ES-I3 (cell line): ENCODE data around the gene CD2AP.
A peak's percentile ranks its signal among the peaks of the same experiment; 100 is the strongest.
"Not testable (repeated sequence)": the region's sequence is repeated elsewhere in the genome, so short reads cannot be mapped to it uniquely, and the experiment has no call there.

Experiments
- H3K36me3 ChIP-seq: 2 replicates; pipeline ENCODE4 v1.6.1; 2013; ENCODE audit warnings: mild to moderate bottlenecking, low read length, control low read depth, moderate library complexity; ENCODE audit not compliant: insufficient read depth
- H3K4me1 ChIP-seq: 2 replicates; pipeline ENCODE4 v1.6.1; 2013; ENCODE audit warnings: mild to moderate bottlenecking, control low read depth, low read length; ENCODE audit not compliant: insufficient read depth
- H3K9ac ChIP-seq: 2 replicates; pipeline ENCODE4 v1.6.1; 2013; ENCODE audit warnings: low read depth, mild to moderate bottlenecking, low read length, moderate library complexity
- H3K9me3 ChIP-seq: 2 replicates; pipeline ENCODE4 v1.6.1; 2013; ENCODE audit warnings: mild to moderate bottlenecking, low read length, moderate library complexity; ENCODE audit not compliant: control insufficient read depth, insufficient read depth

Gene CD2AP

DNA sequence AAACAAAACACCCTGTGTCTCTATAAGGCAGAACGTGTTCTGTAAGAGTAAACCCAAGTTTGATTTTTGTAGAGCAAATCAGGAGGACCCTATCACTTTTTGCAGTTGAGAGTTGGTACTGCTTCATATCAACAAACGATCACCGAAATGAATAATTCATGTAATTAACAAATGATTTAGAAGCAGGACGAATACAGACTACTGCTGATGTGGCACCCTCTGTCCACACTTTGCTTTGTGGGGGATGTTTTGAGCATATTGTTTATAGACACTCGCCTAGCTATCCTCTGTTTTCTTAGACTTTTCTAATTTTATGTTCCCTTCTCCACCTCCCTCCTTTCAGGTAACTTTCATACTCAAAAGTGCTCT lies 1.5 kb downstream of the CD2AP start:
- peak overlapping the region; percentile 93 for H3K9ac ChIP-seq
- H3K4me1 ChIP-seq = peaks cover 19% of the 10 kb centered on the region
- no peaks in the 10 kb centered on the region for H3K9me3 ChIP-seq
- no peaks in the 10 kb centered on the region for H3K36me3 ChIP-seq

DNA sequence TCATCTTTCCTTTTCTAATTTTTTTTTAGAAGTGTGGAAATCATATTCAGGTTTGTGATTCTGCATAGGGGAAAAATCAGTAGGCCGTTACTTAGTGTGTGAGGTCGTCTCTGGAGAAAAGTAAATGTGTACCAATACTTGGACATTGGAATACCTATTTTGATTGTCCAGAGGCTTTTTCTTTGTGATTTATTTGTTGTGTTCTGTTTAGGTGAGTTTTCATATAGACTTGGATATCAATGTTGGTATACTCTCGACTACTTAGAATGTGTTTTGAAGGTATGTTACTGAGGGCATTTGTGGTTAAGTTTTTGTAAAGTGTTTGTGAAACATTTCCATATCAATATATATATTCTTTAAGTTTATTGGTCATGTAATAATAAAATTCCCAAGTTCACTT lies 2.3 kb downstream of the CD2AP start:
- Histone ChIP-seq H3K9me3 (no peaks in the 10 kb centered on the region), H3K36me3 (no peaks in the 10 kb centered on the region), H3K9ac (peak overlapping the region; percentile 93), H3K4me1 (peaks cover 20% of the 10 kb centered on the region)

DNA sequence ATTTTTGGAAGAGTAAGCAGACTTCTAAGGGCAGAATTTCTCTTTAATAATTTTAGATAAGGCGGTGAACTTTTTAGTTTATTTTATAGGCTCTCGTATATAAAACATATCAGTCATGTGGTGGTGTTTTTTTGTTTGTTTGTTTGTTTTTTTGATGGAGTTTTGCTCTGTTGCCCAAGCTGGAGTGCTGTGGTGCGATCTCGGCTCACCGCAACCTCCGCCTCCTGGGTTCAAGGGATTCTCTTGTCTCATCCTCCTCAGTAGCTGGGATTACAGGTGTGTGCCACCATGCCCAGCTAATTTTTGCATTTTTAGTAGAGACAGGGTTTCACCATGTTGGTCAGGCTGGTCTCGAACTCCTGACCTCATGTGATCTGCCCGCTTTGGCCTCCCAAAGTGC lies 3.6 kb downstream of the CD2AP start:
- not testable (repeated sequence) for H3K9me3 ChIP-seq, H3K36me3 ChIP-seq, H3K9ac ChIP-seq
- peaks cover 20% of the 10 kb centered on the region for H3K4me1 ChIP-seq

DNA sequence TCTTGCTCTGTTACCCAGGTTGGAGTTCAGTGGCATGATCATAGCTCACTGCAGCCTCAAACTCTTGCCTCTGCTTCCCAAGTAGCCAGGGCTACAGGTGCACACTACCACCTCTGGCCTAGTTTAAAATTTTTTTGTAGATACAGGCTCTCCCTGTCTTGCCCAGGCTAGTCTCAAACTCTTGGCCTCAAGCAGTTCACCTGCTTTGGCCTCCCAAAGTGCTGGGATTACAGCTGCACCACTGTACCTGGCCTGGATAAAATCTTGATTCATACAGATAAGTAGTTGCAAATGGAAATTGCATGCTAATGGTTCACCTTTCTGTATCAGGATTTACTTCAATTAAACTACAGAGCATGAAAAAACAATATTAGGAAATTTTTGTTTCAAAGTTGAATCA lies 4.2 kb downstream of the CD2AP start:
- no peaks in the 10 kb centered on the region for H3K36me3 ChIP-seq
- no peaks in the 10 kb centered on the region for H3K9me3 ChIP-seq
- peaks cover 23% of the 10 kb centered on the region for H3K4me1 ChIP-seq
- peak overlapping the region; percentile 16; the same call in 1 of the 2 replicates for H3K9ac ChIP-seq

DNA sequence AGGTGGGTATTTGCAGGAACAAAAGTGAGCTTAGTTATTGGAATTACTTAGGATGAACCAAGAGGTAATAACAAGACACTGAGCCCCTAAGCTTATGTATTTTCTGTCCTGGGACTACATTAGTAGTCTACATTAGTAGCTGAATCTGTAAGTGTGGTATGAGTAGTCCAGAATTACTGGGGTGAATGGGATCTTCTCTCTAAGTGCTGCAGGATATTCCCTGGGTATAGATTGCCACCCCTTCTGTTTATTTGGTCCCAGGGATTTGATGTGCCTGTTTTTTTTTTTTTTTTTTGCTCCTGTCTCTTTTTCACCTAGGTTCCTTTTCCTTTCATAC lies 5.9 kb downstream of the CD2AP start:
- peaks cover 23% of the 10 kb centered on the region for H3K4me1 ChIP-seq
- no peak overlapping the region for H3K9ac ChIP-seq

DNA sequence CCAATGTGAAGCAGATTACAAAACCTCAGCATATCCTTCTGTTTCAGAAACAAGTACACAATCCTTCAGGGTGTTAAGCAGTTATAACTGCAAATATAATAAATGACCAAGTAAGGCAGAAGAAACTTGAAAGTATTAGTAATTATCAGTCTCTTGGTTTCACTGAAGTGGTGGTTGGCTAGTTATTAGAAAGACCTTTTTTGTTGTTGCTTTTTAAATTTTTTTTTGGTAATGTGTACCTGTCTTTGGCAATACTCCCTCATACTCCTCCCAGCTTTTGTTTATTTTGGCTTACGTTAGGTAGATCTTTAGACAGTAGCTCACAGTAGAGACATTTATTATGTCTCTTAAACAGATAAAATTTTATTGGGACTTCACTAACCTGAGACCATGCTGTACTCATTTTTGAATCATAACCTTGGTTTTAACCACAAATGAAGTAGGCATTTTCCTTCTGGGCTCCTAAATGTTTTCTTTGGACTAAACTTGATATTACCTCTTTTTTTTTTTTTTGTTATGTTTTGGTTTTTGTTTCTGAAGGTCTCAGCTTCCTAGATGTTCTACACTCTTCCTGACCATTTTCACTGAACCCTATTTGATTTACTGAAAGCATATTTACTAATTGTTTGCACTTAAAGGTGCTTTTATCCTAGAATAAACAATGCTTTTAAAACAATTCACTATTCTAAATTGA lies 6.4 kb downstream of the CD2AP start:
- Histone ChIP-seq H3K9me3 (no peaks in the 10 kb centered on the region), H3K9ac (no peak overlapping the region), H3K4me1 (peaks cover 23% of the 10 kb centered on the region), H3K36me3 (no peaks in the 10 kb centered on the region)

More for the DNA sequence above, 5.9 kb downstream of the CD2AP start:
- H3K36me3 ChIP-seq = no peaks in the 10 kb centered on the region
- H3K9me3 ChIP-seq = no peaks in the 10 kb centered on the region

DNA sequence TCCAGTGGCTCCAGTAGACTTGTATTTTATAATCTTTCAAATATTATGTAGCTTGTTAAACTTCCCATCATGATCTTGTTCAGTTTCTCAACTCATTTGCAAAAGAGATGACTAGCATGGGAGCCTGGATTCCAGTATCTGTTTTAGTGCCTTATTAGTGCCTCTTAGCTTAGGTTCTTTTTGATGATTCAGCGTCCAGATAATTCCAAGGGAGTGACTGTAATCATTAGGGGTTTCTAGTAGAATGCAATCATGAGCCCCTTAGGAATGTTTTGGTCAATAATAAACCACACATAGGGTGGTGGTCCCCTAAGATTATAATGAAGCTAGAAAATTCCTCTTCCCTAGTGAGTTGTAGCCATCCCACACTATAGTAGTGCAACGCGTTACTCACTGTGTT lies 7.0 kb downstream of the CD2AP start:
- Histone ChIP-seq H3K36me3 (no peaks in the 10 kb centered on the region), H3K9ac (no peak overlapping the region), H3K9me3 (no peaks in the 10 kb centered on the region), H3K4me1 (peaks cover 23% of the 10 kb centered on the region)

DNA sequence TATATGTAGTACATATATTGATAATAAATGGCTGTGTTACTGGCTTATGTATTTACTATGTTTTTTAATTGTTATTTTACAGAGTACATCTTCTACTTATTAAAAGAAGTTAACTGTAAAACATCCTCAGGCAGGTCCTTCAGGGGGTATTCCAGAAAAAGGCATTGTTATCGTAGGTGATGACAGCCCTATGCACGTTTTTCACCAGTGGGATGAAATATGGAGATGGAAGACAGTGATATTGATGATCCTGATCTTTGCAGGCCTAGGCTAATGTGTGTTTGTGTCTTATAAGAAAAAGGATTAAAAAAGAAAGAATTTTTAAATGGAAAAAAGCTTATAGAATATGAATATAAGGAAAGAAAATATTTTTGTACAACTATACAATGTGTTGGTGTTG lies 7.5 kb downstream of the CD2AP start:
- H3K9ac ChIP-seq = no peak overlapping the region
- no peaks in the 10 kb centered on the region for H3K9me3 ChIP-seq
- no peaks in the 10 kb centered on the region for H3K36me3 ChIP-seq
- H3K4me1 ChIP-seq = peaks cover 23% of the 10 kb centered on the region

DNA sequence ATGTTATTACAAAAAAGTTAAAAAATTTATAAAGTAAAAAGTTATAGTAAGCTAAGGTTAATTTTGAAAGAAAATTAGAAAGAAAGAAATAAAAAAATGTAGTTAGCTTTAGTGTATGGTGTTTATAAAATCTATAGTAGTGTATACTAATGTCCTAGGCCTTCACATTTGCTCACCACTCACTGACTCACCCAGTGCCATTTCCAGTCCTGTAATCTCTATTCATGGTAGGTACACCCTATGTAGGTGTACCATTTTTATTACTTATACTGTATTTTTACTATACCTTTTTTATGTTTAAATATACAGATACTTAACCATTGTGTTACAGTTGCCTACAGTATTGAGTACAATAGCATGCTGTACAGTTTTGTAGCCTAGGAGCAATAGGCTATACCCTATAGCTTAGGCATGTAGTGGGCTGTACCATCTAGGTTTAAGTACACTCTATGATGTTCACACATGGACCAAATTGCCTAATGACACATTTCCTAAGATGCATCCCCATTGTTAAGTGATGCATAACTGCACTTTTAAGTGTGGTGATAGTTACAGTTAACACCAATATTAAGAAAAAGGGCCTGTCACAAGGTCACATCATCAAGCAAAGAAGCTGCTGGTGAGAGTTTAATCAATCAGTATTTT lies 8.0 kb downstream of the CD2AP start:
- H3K36me3 ChIP-seq = no peaks in the 10 kb centered on the region
- H3K9me3 ChIP-seq = no peaks in the 10 kb centered on the region
- H3K9ac ChIP-seq = no peak overlapping the region
- peaks cover 23% of the 10 kb centered on the region for H3K4me1 ChIP-seq

DNA sequence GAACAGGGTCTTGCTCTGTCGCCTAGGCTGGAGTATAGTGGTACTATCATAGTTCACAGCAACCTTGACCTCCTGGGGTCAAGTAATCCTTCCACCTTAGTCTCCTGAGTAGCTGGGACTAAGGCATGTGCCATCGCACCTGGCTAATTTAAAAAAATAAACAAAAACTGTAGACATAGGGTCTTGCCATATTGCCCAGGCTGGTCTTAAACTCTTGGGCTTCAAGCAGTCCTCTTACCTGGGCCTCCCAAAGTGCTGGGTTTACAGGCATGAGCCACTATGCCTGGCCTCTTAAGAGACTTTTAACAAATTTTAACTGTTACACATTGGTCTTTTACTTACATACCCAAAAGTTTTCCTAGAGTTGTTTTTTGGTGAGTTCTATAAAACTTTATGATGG lies 12.4 kb downstream of the CD2AP start:
- Histone ChIP-seq H3K4me1 (peaks cover 13% of the 10 kb centered on the region), H3K36me3 (no peaks in the 10 kb centered on the region), H3K9me3 (no peaks in the 10 kb centered on the region), H3K9ac (no peak overlapping the region)

DNA sequence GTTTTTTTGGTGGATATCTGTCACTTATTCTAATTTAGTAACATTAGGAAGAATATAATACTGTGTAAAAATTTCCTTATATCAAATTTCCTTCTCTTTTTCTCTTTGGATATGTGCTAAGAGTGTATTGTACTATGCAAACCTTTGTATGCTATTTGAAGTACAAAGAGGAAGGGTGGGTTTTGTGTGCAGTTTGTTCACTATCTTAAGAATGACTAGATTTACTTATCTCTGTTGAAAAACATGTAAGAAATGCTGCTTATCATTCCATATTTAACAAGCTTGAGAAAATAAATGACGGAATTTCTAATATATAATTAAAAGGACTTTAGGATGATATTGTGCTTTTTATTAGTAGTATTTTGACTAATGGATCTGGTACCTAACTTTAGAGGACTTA lies 13.1 kb downstream of the CD2AP start:
- no peaks in the 10 kb centered on the region for H3K9me3 ChIP-seq
- H3K9ac ChIP-seq = no peak overlapping the region
- peaks cover 18% of the 10 kb centered on the region for H3K4me1 ChIP-seq
- H3K36me3 ChIP-seq = no peaks in the 10 kb centered on the region

DNA sequence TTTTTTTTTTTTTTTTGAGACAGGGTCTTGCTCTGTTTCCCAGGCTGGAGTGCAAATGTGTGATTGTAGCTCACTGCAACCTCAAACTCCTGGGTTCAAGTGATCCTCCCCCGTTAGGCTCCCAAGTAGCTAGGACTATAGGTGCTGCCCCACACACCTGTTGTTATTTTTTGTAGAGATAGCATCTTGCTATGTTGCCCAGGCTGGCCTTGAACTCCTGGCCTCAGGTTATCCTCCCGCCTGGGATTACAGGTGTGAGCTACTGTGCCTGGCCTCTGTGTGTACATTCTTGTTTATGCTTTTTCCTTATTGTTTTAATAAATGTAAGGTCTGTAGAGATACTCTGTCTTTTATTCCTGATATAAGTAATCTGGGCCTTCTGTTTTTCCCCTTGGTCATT lies 14.8 kb downstream of the CD2AP start:
- H3K4me1 ChIP-seq = peaks cover 15% of the 10 kb centered on the region
- no peak overlapping the region for H3K9ac ChIP-seq
- no peaks in the 10 kb centered on the region for H3K9me3 ChIP-seq
- no peaks in the 10 kb centered on the region for H3K36me3 ChIP-seq

DNA sequence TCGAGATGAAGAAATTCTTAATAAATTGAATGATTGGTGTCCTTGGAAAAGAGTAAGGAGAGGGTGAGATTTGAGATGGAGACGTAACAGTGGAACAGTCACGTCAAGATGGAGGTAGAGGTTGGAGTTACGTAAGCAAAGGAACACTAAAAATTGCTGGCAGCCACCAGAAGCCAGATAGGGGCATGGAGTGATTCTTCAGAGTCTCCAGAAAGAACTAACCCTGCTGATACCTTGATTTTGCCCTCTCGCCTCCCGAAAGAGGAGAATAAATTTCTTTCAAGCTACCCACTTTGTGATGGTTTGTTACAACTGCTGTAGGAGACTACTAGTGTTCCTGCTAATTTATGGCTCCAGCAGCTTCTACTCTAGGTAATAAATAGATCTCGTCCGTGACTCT lies 17.6 kb downstream of the CD2AP start:
- Histone ChIP-seq H3K9ac (no peak overlapping the region), H3K36me3 (no peaks in the 10 kb centered on the region), H3K4me1 (peaks cover 15% of the 10 kb centered on the region), H3K9me3 (no peaks in the 10 kb centered on the region)

DNA sequence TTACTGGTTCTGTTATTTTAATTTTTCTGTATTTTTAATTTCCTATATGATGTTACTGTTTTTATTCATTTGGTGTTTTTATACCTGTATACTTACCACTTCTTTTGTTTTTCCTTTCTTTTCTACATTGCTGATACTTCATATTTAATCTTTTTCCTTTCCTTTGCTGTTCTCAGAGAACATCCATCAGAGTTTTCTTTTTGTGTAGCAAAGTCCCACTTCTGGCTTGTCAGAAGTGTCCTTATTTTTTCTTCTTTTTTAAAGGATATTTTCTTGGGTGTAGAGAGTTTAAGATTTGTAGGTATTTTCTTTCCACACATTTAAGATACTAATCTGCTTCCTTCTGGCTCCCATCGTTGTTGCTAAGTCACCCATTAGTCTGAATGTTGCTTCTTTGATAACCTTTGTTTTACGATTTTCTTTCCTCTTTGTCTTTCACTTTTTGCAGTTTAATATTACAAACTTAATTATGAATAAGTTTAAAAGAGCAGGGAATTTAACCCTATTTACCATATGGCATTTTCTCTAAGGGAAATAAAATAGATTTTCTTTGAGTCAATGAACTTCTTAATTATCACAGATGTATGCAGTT lies 18.5 kb downstream of the CD2AP start:
- peaks cover 16% of the 10 kb centered on the region for H3K4me1 ChIP-seq
- H3K9ac ChIP-seq = no peak overlapping the region
- no peaks in the 10 kb centered on the region for H3K9me3 ChIP-seq
- no peaks in the 10 kb centered on the region for H3K36me3 ChIP-seq

DNA sequence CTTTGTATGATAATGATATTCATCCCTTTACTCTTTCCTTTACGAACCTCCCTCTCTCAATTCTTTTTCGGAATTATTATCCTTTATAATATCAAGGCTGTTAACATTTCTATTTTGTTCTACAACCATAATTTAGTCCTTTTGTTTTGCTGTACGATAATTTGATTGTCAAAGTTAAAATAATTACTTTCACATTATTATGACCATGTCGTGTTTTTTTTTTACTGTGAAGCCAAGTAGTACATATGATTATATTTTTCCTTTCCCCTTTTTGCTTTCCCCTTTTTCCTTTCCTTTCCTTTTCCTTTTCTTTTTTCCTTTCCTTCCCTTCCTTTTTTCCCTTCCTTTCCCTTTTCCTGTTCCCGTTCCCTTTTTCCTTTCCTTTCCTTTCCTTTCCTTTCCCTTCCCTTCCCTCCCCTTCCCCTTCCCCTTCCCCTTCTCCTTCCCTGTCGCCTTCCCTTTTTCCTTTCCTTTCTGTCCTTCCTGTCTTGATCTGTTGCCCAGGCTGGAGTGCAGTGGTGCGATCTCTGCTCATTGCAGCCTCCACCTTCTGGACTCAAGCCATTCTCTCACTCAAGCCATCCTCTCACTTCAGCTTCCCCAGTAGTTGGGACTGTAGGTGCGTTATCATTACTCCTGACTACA lies 19.5 kb downstream of the CD2AP start:
- Histone ChIP-seq H3K4me1 (peaks cover 20% of the 10 kb centered on the region), H3K9ac (no peak overlapping the region), H3K9me3 (no peaks in the 10 kb centered on the region), H3K36me3 (no peaks in the 10 kb centered on the region)
